HCT116 (cell line): Measurements from ENCODE around the gene PCBP3. TPM values are rescaled to one million over a fixed set of nuclear protein-coding genes. Genes with fewer than 3 reads are reported as not detected.

Experiments
- ATAC-seq: fragments of 200-7000 bp; cut with Tn5 transposase; 2 replicates; pipeline ENCODE4 v1.9.1; 2020; ENCODE audit warnings: mild to moderate bottlenecking, moderate library complexity
- BruUV-seq: library from RNA; stranded (reverse); fragments of 400-500 nt; replicated peaks from 2 replicates; lab custom pipeline; 2021; lab: Mats Ljungman, UMichigan
- CTCF ChIA-PET: fragments of 300-600 bp; sonication (Branson Sonifier 250); formaldehyde crosslinking; loops from one replicate; lab custom pipeline; 2021; ENCODE audit warnings: antibody characterized with exemption; lab: Charles Lee
- POLR2A ChIA-PET: fragments of 300-600, 350-600 bp; sonication (Branson Sonifier 250); formaldehyde crosslinking; loops from one replicate; lab custom pipeline; 2021; ENCODE audit warnings: antibody characterized with exemption; lab: Charles Lee
- RAD21 ChIA-PET, 2 experiments: fragments of 300-600 bp; sonication (Branson Sonifier 250); formaldehyde crosslinking; loops; one replicate each; lab custom pipeline; 2023; ENCODE audit warnings: low total read pairs in 2 of 2; ENCODE audit not compliant: uncharacterized antibody in 2 of 2, unreplicated experiment in 2 of 2, low non-redundant PET in 1 of 2; lab: Charles Lee
- DNase-seq: peaks from one replicate; pipeline ENCODE4 v3.0.0-alpha.2; 2010; ENCODE audit warnings: low read depth, low spot score
- H2AFZ ChIP-seq: fragments of 200-600 bp; shearing (Covaris generic), sonication (generic); 2 replicates; pipeline ENCODE4 v1.6.1; 2017; ENCODE audit warnings: low read depth, mixed run types, mixed read lengths, antibody characterized with exemption, low read length; ENCODE audit not compliant: poor library complexity, severe bottlenecking
- H3K27ac ChIP-seq: 2 replicates; pipeline ENCODE4 v1.5.1; 2012; ENCODE audit warnings: low read depth, low read length
- H3K27me3 ChIP-seq: fragments of 200-600 bp; sonication (generic); 2 replicates; pipeline ENCODE4 v1.6.1; 2016; ENCODE audit warnings: mixed run types, low read length, mixed read lengths; ENCODE audit not compliant: insufficient read depth
- H3K36me3 ChIP-seq, 2 experiments: fragments of 200-500 bp in 1 of 2; fragments of 200-600 bp in 1 of 2; sonication (Bioruptor generic) in 1 of 2; sonication (generic) in 1 of 2; 2 replicates each; pipeline versions ENCODE4 v1.5.1 to v1.6.1; 2014 to 2016; ENCODE audit warnings: low read length in 2 of 2, inconsistent platforms in 1 of 2, mixed read lengths in 1 of 2, mixed run types in 1 of 2; ENCODE audit not compliant: insufficient read depth in 2 of 2, control insufficient read depth in 1 of 2
- H3K4me1 ChIP-seq, 2 experiments: fragments of 200-600 bp in 1 of 2; sonication (generic) in 1 of 2; 2 replicates each; pipeline versions ENCODE4 v1.5.1 to v1.6.1; 2012 to 2017; ENCODE audit warnings: low read length in 2 of 2, inconsistent platforms in 1 of 2, mild to moderate bottlenecking in 1 of 2, mixed read lengths in 1 of 2, mixed run types in 1 of 2, moderate library complexity in 1 of 2; ENCODE audit not compliant: insufficient read depth in 2 of 2, control insufficient read depth in 1 of 2
- H3K4me2 ChIP-seq: fragments of 200-600 bp; sonication (generic); 2 replicates; pipeline ENCODE4 v1.6.1; 2017; ENCODE audit warnings: mixed run types, low read length, mixed read lengths
- H3K4me3 ChIP-seq, 2 experiments: fragments of 200-600 bp in 1 of 2; sonication (generic) in 1 of 2; replicated peaks in 1 of 2; 2 replicates each; pipeline ENCODE4 v1.5.1; 2011 to 2016; ENCODE audit warnings: low read length in 2 of 2, control low read depth in 1 of 2, low read depth in 1 of 2, mild to moderate bottlenecking in 1 of 2, mixed read lengths in 1 of 2, mixed run types in 1 of 2
- H3K79me2 ChIP-seq: fragments of 200-600 bp; sonication (generic); 2 replicates; pipeline ENCODE4 v1.6.1; 2017; ENCODE audit warnings: mild to moderate bottlenecking, mixed run types, low read length, moderate library complexity, mixed read lengths; ENCODE audit not compliant: insufficient read depth
- H3K9ac ChIP-seq: fragments of 200-600 bp; sonication (generic); 2 replicates; pipeline ENCODE4 v1.6.1; 2016; ENCODE audit warnings: low read length, mixed read lengths
- H3K9me2 ChIP-seq: fragments of 200-600 bp; sonication (generic), shearing (Covaris generic); 2 replicates; pipeline ENCODE4 v1.6.1; 2017; ENCODE audit warnings: mixed run types, mild to moderate bottlenecking, moderate library complexity; ENCODE audit not compliant: insufficient read depth
- H3K9me3 ChIP-seq, 2 experiments: fragments of 200-500 bp in 1 of 2; fragments of 200-600 bp in 1 of 2; sonication (Bioruptor generic) in 1 of 2; sonication (generic) in 1 of 2; 2 replicates each; pipeline ENCODE4 v1.6.1; 2014 to 2017; ENCODE audit warnings: low read length in 2 of 2, mixed read lengths in 2 of 2, inconsistent platforms in 1 of 2, low read depth in 1 of 2, mild to moderate bottlenecking in 1 of 2, mixed run types in 1 of 2, moderate library complexity in 1 of 2; ENCODE audit not compliant: control insufficient read depth in 1 of 2, insufficient read depth in 1 of 2
- H4K20me1 ChIP-seq: fragments of 200-600 bp; sonication (generic), shearing (Covaris generic); 2 replicates; pipeline ENCODE4 v1.6.1; 2017; ENCODE audit warnings: mixed run types, mild to moderate bottlenecking, moderate library complexity; ENCODE audit not compliant: insufficient read depth
- EGR1 ChIP-seq: IDR thresholded peaks from 2 replicates; pipeline ENCODE4 v1.6.1; 2012; ENCODE audit warnings: low read depth
- ELF1 ChIP-seq: IDR thresholded peaks from 2 replicates; pipeline ENCODE4 v1.6.1; 2012; ENCODE audit warnings: low read depth, borderline replicate concordance
- EZH2phosphoT487 ChIP-seq: fragments of 200-600 bp; IDR thresholded peaks from 2 replicates; pipeline ENCODE4 v1.6.1; 2018; ENCODE audit warnings: antibody characterized with exemption, borderline replicate concordance
- POLR2AphosphoS5 ChIP-seq: IDR thresholded peaks from 2 replicates; pipeline ENCODE4 v1.6.1; 2011; ENCODE audit warnings: mild to moderate bottlenecking, low read depth, low read length, moderate library complexity
- TCF7L2 ChIP-seq: IDR thresholded peaks from 2 replicates; pipeline ENCODE4 v1.7.0; 2011; ENCODE audit warnings: borderline replicate concordance, inconsistent platforms; ENCODE audit not compliant: insufficient read depth, insufficient read length; ENCODE audit errors: extremely low read depth
- intact Hi-C: fragments of 100-400 bp; cut with micrococcal nuclease; formaldehyde crosslinking; loops from 2 replicates; pipeline ENCODE4 v1.10.0; 2022
- total RNA-seq: library from RNA; stranded (reverse); gene quantifications from one replicate; pipeline ENCODE4 v1.2.1, GENCODE V29; 2021; ENCODE audit not compliant: unreplicated experiment
- TF ChIP-seq, protein P1 (sequence below), 3 experiments: fragments of 200-600 bp in 1 of 3; sonication (generic) in 1 of 3; IDR thresholded peaks in 2 of 3; conservative IDR thresholded peaks in 1 of 3; 2 replicates each; pipeline ENCODE4 v1.5.1; 2012 to 2017; ENCODE audit warnings: low read depth in 2 of 3, low read length in 2 of 3, antibody characterized with exemption in 1 of 3, borderline replicate concordance in 1 of 3, control low read depth in 1 of 3, mild to moderate bottlenecking in 1 of 3, mixed read lengths in 1 of 3, mixed run types in 1 of 3, moderate library complexity in 1 of 3; ENCODE audit not compliant: insufficient read depth in 1 of 3
- TF ChIP-seq, protein P2 (sequence below): IDR thresholded peaks from 2 replicates; pipeline ENCODE4 v1.6.1; 2012

Gene PCBP3
- total RNA-seq, 1 experiment from 2014 or later = 3.1 TPM

DNA sequence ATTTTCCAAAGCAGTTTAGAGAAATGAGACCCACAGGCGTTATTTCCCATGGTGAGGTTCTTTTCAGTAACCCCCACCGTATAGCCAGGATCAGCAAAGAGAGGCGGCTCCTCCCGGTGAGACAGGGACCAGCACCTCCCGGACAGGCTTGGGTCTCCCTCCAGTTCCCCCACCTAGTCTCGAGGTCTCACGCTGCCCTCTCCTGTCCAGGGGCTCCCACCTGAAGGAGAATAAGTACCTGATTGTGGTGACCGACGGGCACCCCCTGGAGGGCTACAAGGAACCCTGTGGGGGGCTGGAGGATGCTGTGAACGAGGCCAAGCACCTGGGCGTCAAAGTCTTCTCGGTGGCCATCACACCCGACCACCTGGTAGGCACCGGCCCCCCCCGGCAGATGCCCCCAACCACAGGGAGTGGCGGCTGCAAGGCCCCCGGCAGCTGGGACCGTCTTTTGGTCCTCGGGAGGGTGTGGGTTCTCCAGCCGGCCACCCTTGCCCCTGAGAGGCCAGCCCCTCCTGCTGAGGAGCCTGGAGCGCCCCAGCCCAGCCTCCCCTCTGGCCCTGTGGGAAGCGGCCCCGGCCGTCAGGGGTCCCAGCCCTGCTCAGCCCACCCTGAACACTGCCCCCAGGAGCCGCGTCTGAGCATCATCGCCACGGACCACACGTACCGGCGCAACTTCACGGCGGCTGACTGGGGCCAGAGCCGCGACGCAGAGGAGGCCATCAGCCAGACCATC is 343.0 kb downstream of the PCBP3 start (continued):
- TF ChIP-seq, protein P1, sequence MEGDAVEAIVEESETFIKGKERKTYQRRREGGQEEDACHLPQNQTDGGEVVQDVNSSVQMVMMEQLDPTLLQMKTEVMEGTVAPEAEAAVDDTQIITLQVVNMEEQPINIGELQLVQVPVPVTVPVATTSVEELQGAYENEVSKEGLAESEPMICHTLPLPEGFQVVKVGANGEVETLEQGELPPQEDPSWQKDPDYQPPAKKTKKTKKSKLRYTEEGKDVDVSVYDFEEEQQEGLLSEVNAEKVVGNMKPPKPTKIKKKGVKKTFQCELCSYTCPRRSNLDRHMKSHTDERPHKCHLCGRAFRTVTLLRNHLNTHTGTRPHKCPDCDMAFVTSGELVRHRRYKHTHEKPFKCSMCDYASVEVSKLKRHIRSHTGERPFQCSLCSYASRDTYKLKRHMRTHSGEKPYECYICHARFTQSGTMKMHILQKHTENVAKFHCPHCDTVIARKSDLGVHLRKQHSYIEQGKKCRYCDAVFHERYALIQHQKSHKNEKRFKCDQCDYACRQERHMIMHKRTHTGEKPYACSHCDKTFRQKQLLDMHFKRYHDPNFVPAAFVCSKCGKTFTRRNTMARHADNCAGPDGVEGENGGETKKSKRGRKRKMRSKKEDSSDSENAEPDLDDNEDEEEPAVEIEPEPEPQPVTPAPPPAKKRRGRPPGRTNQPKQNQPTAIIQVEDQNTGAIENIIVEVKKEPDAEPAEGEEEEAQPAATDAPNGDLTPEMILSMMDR (IDR thresholded peaks at IDR 0.05 in 2 of 3, conservative IDR thresholded peaks at IDR 0.05 in 1 of 3; ENCODE audit: borderline replicate concordance in 1 of 3, insufficient read depth in 1 of 3, low read depth in 2 of 3, low read length in 2 of 3) = no peak
- TF ChIP-seq TCF7L2 (no peak), EGR1 (no peak), ELF1 (no peak)

DNA sequence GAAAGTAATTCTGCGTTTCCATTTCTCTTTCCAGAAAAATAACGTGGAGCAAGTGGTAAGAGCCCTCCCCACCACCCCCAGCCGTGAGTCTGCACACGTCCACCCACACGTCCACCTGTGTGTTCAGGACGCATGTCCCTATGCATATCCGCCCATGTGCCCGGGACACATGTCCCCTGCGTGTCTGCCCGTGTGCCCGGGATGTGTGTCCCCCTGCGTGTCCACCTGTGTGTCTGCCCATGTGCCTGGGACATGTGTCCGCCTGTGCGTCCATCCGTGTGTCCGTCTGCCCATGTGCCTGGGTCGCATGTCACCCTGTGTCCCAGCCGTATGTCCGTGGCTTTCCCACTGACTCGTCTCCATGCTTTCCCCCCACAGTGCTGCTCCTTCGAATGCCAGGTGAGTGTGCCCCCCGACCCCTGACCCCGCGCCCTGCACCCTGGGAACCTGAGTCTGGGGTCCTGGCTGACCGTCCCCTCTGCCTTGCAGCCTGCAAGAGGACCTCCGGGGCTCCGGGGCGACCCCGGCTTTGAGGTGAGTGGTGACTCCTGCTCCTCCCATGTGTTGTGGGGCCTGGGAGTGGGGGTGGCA is 343.7 kb downstream of the PCBP3 start:
- no peak overlapping the region for H3K9ac ChIP-seq
- no peak overlapping the region for H3K4me2 ChIP-seq
- no peak overlapping the region for H3K27ac ChIP-seq
- TF ChIP-seq POLR2AphosphoS5 (no peak), EZH2phosphoT487 (no peak)
- TF ChIP-seq, protein P2, sequence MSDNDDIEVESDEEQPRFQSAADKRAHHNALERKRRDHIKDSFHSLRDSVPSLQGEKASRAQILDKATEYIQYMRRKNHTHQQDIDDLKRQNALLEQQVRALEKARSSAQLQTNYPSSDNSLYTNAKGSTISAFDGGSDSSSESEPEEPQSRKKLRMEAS = no peak
- CTCF ChIA-PET = no interaction called here
- H3K4me3 ChIP-seq = no peak overlapping the region
- H3K36me3 ChIP-seq = peaks cover 0 to 15% of the 10 kb centered on the region in 2 experiments; a peak in 2 of 4 replicates
- no TSS peak for BruUV-seq
- intact Hi-C loops = no loop called here
- H3K4me1 ChIP-seq = peaks cover 0 to 10% of the 10 kb centered on the region in 2 experiments; a peak in 2 of 4 replicates
- DNase-seq = no peak
- no peak for ATAC-seq
- H3K27me3 ChIP-seq = no peaks in the 10 kb centered on the region
- no peaks in the 10 kb centered on the region; the same call in 1 of the 2 replicates for H3K79me2 ChIP-seq
- no peaks in the 10 kb centered on the region for H4K20me1 ChIP-seq
- no peaks in the 10 kb centered on the region for H3K9me3 ChIP-seq
- H3K9me2 ChIP-seq = no peaks in the 10 kb centered on the region
- POLR2A ChIA-PET = no interaction called here
- RAD21 ChIA-PET = no interaction called here
- H2AFZ ChIP-seq = no peak overlapping the region
